ENCODE measurements around the gene TMEM52.
A peak's percentile ranks its signal among the peaks of the same experiment; 100 is the strongest.
"Not testable (repeated sequence)": the region's sequence is repeated elsewhere in the genome, so short reads cannot be mapped to it uniquely, and the experiment has no call there.

TMEM52 gene

GRCh38 chr1:1945782-1946393, 26.8 kb upstream of the TMEM52 start:
- no peak for DNase-seq
- ATAC-seq: no peak

DNA sequence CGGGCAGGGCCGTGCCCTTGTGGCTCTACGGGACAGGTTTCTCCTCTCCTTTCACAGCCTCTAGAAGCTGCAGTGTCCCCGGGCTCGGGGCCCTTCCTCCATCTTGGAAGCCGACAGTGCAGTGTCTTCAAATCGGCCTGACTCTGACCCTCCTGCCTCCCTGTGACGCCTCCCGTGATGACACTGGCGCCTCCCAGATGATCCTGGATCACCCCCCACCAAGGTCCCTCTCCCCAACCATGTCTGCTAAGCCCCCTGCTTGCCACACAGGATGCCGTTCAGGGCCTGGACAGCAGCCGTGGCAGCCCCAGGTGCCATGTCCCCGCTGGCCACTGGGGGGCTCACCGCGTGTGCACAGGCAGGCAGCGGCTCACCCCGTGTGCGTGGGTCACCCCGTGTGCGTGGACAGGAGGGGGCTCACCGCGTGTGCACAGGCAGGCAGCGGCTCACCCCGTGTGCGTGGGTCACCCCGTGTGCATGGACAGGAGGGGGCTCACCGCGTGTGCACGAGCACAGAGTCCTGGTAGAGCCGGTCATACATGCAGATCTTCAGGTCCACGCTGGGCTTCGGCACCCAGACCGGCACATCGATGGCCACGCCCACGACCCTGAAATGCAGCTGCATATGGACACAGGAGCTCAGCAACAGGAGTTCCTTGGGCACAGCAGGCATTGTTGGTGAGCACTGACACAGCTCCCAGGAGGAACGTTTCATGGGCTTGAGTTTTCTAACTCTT, 24.9 kb upstream of the TMEM52 start:
- peak; percentile 81 for ATAC-seq
- DNase-seq: peak; percentile 75

- no peak for ATAC-seq
These were observed 23.9 kb upstream of the TMEM52 start for GRCh38 chr1:1942753-1943656.

GRCh38 chr1:1941868-1942752, 23.0 kb upstream of the TMEM52 start:
- ATAC-seq: no peak
- no peak for DNase-seq

More at GRCh38 chr1:1942753-1943656, 23.9 kb upstream of the TMEM52 start:
- DNase-seq: no peak

DNA sequence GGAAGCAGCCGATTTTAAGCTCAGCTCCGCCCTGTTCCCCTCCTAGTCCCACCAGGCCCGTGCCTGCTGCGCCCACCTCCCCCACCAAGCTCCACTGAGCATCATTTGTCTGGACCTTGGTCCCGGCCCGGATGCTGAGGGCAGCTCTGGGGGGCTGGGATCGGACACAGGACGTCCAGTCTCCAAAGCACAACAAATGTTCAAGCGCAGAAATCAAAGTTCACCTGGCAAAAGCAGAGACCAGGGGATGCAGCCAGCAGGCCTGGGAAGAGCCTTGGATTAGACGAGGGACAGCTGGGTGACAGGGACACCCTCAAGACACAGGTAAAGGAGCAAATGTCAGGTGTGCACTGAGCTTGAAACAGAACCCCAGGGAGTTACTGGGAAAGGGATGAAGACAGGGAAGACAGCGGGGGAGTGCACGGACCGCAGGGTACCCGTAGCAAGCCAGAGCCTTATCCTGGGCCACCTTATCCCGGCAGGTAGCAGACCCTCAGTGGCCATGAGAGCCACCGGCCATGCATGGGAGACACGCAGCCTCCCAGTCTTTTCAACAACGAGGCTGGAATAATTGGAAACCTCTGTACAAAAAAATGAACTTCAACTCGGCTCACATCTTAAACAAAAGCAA, 22.2 kb upstream of the TMEM52 start:
- DNase-seq (no peak), ATAC-seq (no peak)

DNA sequence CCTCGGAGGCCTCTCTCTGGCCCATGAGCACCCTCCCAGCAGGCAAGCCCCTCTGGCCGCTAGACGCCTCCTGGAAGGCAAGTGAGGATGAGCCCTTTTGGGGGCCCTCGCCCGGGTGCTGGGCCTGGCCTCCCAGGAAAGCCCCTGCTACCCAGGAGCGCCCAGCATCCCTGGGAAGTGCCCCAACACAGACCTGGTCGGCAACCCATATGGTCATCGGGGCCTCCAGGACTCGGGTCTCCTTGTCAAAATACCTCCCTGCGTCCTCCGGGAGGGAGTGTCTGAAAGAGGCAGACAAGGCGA, 21.0 kb upstream of the TMEM52 start:
- no peak for ATAC-seq
- DNase-seq: no peak

- ATAC-seq (no peak), DNase-seq (no peak)
These were observed 20.4 kb upstream of the TMEM52 start for GRCh38 chr1:1939296-1940122.

GRCh38 chr1:1938613-1939295, 19.7 kb upstream of the TMEM52 start:
- DNase-seq: no peak
- no peak for ATAC-seq

DNA sequence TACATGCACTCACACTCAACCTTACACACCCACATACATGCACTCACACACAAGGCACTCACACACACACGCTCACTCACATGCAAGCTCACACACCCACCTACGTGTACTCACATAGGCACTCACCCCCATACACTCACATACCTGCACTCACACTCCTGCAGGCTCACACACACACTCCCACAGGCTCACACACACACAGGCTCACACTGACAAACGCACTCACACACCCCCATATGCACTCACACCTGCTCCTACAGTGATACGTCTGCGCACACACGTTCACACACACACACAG, 19.1 kb upstream of the TMEM52 start:
- ATAC-seq: no peak
- no peak for DNase-seq

DNA sequence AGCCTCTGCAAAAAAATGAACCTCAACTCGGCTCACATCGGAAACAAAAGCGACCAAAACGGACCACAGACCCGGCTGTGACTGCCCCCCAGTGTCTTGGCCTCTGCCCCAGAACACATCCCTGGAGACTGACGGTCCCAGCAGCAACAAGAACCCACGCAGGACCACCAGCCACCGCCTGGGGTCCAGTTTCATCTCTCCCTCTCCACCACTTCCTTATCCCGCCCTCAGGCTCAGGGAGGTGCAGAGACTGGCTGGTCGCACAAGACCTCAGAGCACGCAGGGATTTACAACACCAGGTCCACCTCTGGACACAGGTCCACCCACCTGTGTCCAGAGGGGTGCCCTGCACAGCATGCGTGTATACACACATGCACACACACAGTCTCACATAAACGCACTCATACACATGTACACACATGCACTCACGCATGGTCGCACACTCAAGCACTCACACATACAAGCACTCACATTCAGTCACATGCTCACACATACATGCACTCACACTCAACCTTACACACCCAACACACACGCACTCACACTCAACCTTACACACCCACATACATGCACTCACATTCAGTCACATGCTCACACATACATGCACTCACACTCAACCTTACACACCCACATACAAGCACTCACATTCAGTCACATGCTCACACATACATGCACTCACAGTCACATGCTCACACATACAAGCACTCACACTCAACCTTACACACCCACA, 18.6 kb upstream of the TMEM52 start:
- DNase-seq: no peak
- ATAC-seq: peak; percentile 14

DNA sequence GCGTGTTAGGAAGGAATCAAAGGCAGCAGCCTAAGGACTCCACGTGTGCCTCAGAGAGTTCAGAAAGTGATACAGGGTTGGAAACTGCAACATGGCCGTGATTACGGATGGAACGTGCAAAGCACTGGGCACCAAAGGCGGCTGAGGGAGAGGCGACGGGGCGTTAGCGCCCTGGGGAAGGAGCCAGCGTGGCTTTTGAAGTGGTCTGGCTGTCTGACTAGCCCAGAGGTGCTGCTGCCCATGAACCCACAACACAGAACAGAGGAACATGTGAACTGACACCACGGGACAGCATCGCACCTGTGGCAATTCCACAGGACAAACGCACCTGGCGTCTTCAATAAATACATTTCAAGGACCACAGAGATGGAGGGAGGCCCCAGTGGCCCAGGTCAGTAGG, 18.0 kb upstream of the TMEM52 start:
- DNase-seq (no peak), ATAC-seq (no peak)

DNA sequence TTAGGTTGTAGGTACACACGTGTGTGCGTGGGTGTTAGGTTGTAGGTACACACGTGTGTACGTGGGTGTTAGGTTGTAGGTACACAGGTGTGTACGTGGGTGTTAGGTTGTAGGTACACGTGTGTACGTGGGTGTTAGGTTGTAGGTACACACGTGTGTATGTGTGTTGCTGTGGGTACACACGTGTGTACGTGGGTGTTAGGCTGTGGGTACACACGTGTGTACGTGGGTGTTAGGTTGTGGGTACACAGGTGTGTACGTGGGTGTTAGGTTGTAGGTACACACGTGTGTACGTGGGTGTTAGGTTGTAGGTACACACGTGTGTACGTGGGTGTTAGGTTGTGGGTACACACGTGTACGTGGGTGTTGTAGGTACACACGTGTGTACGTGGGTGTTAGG, 15.8 kb upstream of the TMEM52 start:
- not testable (repeated sequence) for DNase-seq, ATAC-seq

DNA sequence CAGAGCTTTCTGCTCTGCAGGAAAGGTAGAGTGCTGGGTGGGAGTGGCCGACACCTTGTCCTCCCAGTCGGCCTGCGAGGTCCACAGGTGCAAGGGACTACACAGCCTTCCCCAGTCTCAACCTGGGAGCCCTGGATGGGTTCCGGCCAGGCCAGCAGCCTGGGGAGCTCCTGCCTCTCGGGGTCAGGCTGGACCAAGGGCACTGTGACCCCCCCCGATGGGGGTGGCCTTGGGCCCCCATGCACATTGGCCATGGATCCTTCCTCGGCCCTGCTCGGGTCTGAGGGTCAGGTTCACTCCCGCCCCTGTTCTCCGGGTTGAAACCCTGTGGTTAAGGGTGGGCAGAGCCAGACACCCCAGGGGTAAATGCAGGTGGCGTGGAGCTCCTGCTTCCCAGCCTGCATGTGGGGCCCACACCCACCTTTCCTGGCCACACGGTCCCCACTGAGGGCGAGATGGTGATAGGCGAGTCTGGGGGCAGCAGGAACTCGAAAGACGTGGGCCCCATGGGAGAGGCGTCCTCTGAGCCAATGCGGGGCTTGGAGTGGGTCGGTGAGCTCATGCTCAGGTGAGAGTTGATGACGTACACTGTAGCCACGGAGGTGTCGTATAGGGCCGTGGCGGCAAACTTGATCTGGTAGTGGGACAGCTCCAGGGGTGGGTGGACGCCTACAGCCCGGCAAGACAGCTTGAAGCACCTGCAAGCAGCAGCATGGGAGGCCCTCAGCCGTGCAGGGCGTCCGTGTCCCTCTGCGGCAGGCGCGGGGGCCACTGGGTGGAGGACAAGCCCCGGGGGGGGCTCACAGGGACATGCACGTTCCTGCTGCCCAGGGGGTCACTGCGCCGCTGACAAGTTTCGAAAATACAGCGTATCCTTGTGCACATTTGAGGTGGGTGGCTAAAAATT, 10.8 kb upstream of the TMEM52 start:
- DNase-seq: no peak
- no peak for ATAC-seq

GRCh38 chr1:1929102-1929638, 10.1 kb upstream of the TMEM52 start:
- ATAC-seq: no peak

DNA sequence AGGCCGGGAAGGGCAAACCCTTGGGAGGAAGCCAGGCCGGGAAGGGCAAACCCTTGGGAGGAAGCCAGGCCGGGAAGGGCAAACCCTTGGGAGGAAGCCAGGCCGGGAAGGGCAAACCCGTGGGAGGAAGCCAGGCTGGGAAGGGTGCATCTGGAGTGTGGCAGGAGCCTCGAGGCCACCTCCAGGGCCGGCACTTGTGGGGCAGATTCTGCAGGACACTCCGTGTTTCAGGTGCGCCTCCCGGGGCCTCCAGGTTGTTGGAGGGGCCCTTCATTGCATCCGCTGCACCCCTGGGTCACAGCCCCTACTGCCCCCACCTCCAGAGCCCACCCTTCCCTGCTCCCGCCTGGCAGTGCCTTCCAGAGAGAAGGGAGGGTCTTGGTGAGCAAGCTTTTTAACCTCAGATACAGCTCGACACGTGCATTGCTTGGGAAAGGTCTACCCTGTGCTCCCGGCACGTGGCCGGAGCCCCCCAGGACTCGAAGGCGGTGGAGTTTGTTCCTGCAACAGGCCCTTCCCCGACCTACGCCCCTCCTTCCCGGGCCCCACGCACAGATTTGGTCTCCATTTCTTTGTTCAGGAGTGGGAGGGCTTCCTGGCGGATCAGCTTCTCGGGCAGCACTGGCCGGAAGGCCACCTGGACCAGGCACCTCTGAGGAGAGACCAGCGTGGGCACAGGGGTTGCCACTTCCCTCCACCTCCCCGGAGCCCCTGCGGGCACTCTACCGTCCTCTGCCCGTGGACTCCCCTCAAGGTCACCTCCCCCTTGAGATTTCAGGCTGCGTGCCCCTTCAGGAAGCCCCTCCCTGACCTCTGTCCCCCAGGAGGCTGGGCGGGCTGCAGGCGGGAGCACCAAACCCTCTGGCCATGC, 9.4 kb upstream of the TMEM52 start:
- no peak for ATAC-seq

More at GRCh38 chr1:1929102-1929638, 10.1 kb upstream of the TMEM52 start:
- DNase-seq: no peak

DNA sequence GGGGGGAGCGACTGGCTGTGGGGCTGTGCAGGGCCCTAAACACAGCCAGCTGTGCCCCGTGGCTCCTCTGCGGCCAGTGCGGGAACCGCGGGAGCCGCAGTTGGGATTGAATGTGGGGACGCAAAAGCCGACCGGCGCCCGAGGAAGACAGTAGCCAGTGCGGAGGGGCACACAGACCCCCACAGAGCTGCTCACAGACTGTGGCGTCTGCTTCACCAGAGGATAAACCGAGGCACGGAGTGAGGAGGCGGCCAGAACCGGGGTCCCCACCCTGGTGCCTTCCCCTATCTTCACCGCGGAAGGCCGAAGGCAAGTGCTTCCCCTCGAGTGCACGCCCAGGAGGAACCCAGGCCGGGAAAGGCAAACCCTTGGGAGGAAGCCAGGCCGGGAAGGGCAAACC, 8.7 kb upstream of the TMEM52 start:
- ATAC-seq: no peak
- no peak for DNase-seq

More for the DNA sequence above, 9.4 kb upstream of the TMEM52 start:
- no peak for DNase-seq
